ENCODE data around the gene RETSAT.
"Not testable (repeated sequence)": the region's sequence is repeated elsewhere in the genome, so short reads cannot be mapped to it uniquely, and the experiment has no call there.

The RETSAT gene

GRCh38 chr2:85319796-85320195 lies 34.5 kb downstream of the RETSAT start:
- POLR2A ChIA-PET (ENCODE audit: low non-redundant PET): no interaction called here

GRCh38 chr2:85318222-85319074 lies 35.9 kb downstream of the RETSAT start:
- peak; percentile 15 for DNase-seq (ENCODE audit: low spot score)
- TF ChIP-seq CTCF (conservative IDR thresholded peaks at IDR 0.05; ENCODE audit: low read depth): no peak
- ChIA-PET POLR2A (ENCODE audit: low non-redundant PET) (interaction anchor here (0.7 kb wide), 1 partner anchor 1358 kb away, joined by 3 read pairs; no protein-coding TSS in a partner anchor), CTCF (interaction anchor here (0.9 to 1.0 kb wide), 2 partner anchors 16 to 18 kb away, joined by 3 to 4 read pairs; no protein-coding TSS in a partner anchor)
- H3K27ac ChIP-seq: peak overlapping the region; percentile 46

More at GRCh38 chr2:85319796-85320195, 34.5 kb downstream of the RETSAT start:
- no peak for TF ChIP-seq CTCF (conservative IDR thresholded peaks at IDR 0.05; ENCODE audit: low read depth)
- DNase-seq (ENCODE audit: low spot score): no peak
- CTCF ChIA-PET: interaction anchor here (1.1 to 1.8 kb wide), 2 partner anchors 232 to 245 kb away, joined by 3 to 5 read pairs; no protein-coding TSS in a partner anchor
- no peak overlapping the region for H3K27ac ChIP-seq

GRCh38 chr2:85315921-85316320 lies 38.4 kb downstream of the RETSAT start:
- POLR2A ChIA-PET (ENCODE audit: low non-redundant PET): interaction anchor here (0.5 kb wide), 1 partner anchor 41 kb away, joined by 3 read pairs; no protein-coding TSS in a partner anchor
- H3K27ac ChIP-seq: peak overlapping the region; percentile 91
- CTCF ChIA-PET; DNase-seq (ENCODE audit: low spot score): not testable (repeated sequence)

GRCh38 chr2:85314884-85315242 lies 39.5 kb downstream of the RETSAT start:
- DNase-seq (ENCODE audit: low spot score): no peak
- CTCF ChIA-PET: interaction anchor here (0.6 kb wide), 2 partner anchors 50 to 442 kb away, joined by 4 to 6 read pairs; no protein-coding TSS in a partner anchor
- TF ChIP-seq CTCF (conservative IDR thresholded peaks at IDR 0.05; ENCODE audit: low read depth): no peak
- peak overlapping the region; percentile 91 for H3K27ac ChIP-seq
- POLR2A ChIA-PET (ENCODE audit: low non-redundant PET): interaction anchor here (0.6 kb wide), 1 partner anchor 36 kb away, joined by 3 read pairs; no protein-coding TSS in a partner anchor

- DNase-seq (ENCODE audit: low spot score): peak; percentile 71
- no peak for TF ChIP-seq CTCF (conservative IDR thresholded peaks at IDR 0.05; ENCODE audit: low read depth)
- ChIA-PET CTCF (no interaction called here), POLR2A (ENCODE audit: low non-redundant PET) (interaction anchor here (1.4 kb wide), 1 partner anchor 15 kb away, joined by 8 read pairs; no protein-coding TSS in a partner anchor)
- peak overlapping the region; percentile 91 for H3K27ac ChIP-seq
Measured at GRCh38 chr2:85312404-85312803, 41.9 kb downstream of the RETSAT start.

GRCh38 chr2:85310330-85310729 lies 44.0 kb downstream of the RETSAT start:
- ChIA-PET CTCF (interaction anchor here (3.2 kb wide), 1 partner anchor 10 kb away, joined by 10 read pairs; no protein-coding TSS in a partner anchor), POLR2A (ENCODE audit: low non-redundant PET) (interaction anchor here (0.7 kb wide), 1 partner anchor 25 kb away, joined by 9 read pairs; no protein-coding TSS in a partner anchor)
- H3K27ac ChIP-seq: peak overlapping the region; percentile 48
- no peak for DNase-seq (ENCODE audit: low spot score)
- TF ChIP-seq CTCF (conservative IDR thresholded peaks at IDR 0.05; ENCODE audit: low read depth): no peak
